ENCODE results near the gene UCK2.

Gene UCK2

GRCh38 chr1:165843304-165843703, 15.9 kb downstream of the UCK2 start:
- H3K4me3 ChIP-seq (ENCODE audit: low read depth, low read length) = no peak overlapping the region
- no peak for TF ChIP-seq CTCF (IDR thresholded peaks at IDR 0.05; ENCODE audit: low read depth, low read length)

- no peak overlapping the region for H3K4me3 ChIP-seq (ENCODE audit: low read depth, low read length)
- TF ChIP-seq CTCF (IDR thresholded peaks at IDR 0.05; ENCODE audit: low read depth, low read length) = no peak
Observed at GRCh38 chr1:165844114-165844798, 16.8 kb downstream of the UCK2 start.

- no peak overlapping the region for H3K4me3 ChIP-seq (ENCODE audit: low read depth, low read length)
- no peak for TF ChIP-seq CTCF (IDR thresholded peaks at IDR 0.05; ENCODE audit: low read depth, low read length)
Observed at GRCh38 chr1:165844933-165845332, 17.5 kb downstream of the UCK2 start.

- H3K4me3 ChIP-seq (ENCODE audit: low read depth, low read length) = no peak overlapping the region
- no peak for TF ChIP-seq CTCF (IDR thresholded peaks at IDR 0.05; ENCODE audit: low read depth, low read length)
Observed at GRCh38 chr1:165845569-165845968, 18.2 kb downstream of the UCK2 start.

- H3K4me3 ChIP-seq (ENCODE audit: low read depth, low read length) = no peak overlapping the region
Observed at GRCh38 chr1:165845992-165846748, 18.8 kb downstream of the UCK2 start.

GRCh38 chr1:165847486-165847885, 20.1 kb downstream of the UCK2 start:
- TF ChIP-seq CTCF (IDR thresholded peaks at IDR 0.05; ENCODE audit: low read depth, low read length) = no peak
- H3K4me3 ChIP-seq (ENCODE audit: low read depth, low read length) = no peak overlapping the region

More at GRCh38 chr1:165845992-165846748, 18.8 kb downstream of the UCK2 start:
- no peak for TF ChIP-seq CTCF (IDR thresholded peaks at IDR 0.05; ENCODE audit: low read depth, low read length)
